HEK293 (cell line): Measurements from ENCODE around the gene HDDC3.

Experiments used
- CTCF ChIA-PET: fragments of 350-600 bp; formaldehyde crosslinking; extraction: SDS; loops from one replicate; lab custom pipeline; 2021; ENCODE audit warnings: antibody characterized with exemption; lab: Yijun Ruan, JAX
- POLR2A ChIA-PET: fragments of 300-600 bp; formaldehyde crosslinking; extraction: SDS; loops from one replicate; lab custom pipeline; 2020; ENCODE audit warnings: antibody characterized with exemption, inconsistent platforms; lab: Yijun Ruan, JAX
- H3K27ac ChIP-seq: fragments of 200-500 bp; sonication (Bioruptor generic); 2 replicates; pipeline ENCODE4 v1.5.1; 2014; ENCODE audit warnings: low read depth, low read length, control low read depth, inconsistent platforms; ENCODE audit errors: extremely low read depth
- H3K36me3 ChIP-seq, 2 experiments: fragments of 200-500 bp in 1 of 2; sonication (Bioruptor generic) in 1 of 2; 1 replicate in 1 of 2; 2 replicates in 1 of 2; pipeline ENCODE4 v1.5.1; 2014 to 2017; ENCODE audit warnings: inconsistent platforms in 2 of 2, low read length in 2 of 2; ENCODE audit not compliant: control insufficient read depth in 2 of 2, insufficient read depth in 1 of 2
- H3K4me1 ChIP-seq: fragments of 200-500 bp; sonication (Bioruptor generic); 2 replicates; pipeline ENCODE4 v1.5.1; 2014; ENCODE audit warnings: mild to moderate bottlenecking, low read length, inconsistent platforms; ENCODE audit not compliant: control insufficient read depth, insufficient read depth
- H3K4me3 ChIP-seq: 2 replicates; pipeline ENCODE4 v1.5.1; 2011; ENCODE audit warnings: low read depth, mild to moderate bottlenecking, control low read depth, low read length, moderate library complexity
- H3K9me3 ChIP-seq: fragments of 200-500 bp; sonication (Bioruptor generic); 2 replicates; pipeline ENCODE4 v1.5.1; 2014; ENCODE audit warnings: low read depth, low read length, inconsistent platforms; ENCODE audit not compliant: control insufficient read depth, insufficient read depth
- ATF2 ChIP-seq: fragments of 450-650 bp; formaldehyde crosslinking; IDR thresholded peaks from 2 replicates; pipeline ENCODE4 v1.5.1; 2016; ENCODE audit warnings: missing biosample characterization, missing genetic modification characterization, low read depth
- GLIS1 ChIP-seq: fragments of 450-650 bp; formaldehyde crosslinking; IDR thresholded peaks from 2 replicates; pipeline ENCODE4 v1.5.1; 2016; ENCODE audit warnings: missing biosample characterization, missing genetic modification characterization
- KLF8 ChIP-seq: fragments of 450-650 bp; formaldehyde crosslinking; IDR thresholded peaks from 2 replicates; pipeline ENCODE4 v1.5.1; 2016; ENCODE audit warnings: missing biosample characterization, missing genetic modification characterization
- KLF9 ChIP-seq: fragments of 450-650 bp; formaldehyde crosslinking; IDR thresholded peaks from 2 replicates; pipeline ENCODE4 v1.5.1; 2016; ENCODE audit warnings: missing biosample characterization, missing genetic modification characterization, low read depth
- SP2 ChIP-seq: fragments of 450-650 bp; formaldehyde crosslinking; IDR thresholded peaks from 2 replicates; pipeline ENCODE4 v1.5.1; 2016; ENCODE audit warnings: missing biosample characterization, missing genetic modification characterization
- ZBTB10 ChIP-seq: fragments of 450-650 bp; formaldehyde crosslinking; IDR thresholded peaks from 2 replicates; pipeline ENCODE4 v1.5.1; 2016; ENCODE audit warnings: missing biosample characterization, missing genetic modification characterization
- ZBTB20 ChIP-seq: fragments of 450-650 bp; formaldehyde crosslinking; IDR thresholded peaks from 2 replicates; pipeline ENCODE4 v1.5.1; 2016; ENCODE audit warnings: missing biosample characterization, missing genetic modification characterization
- ZBTB48 ChIP-seq: fragments of 450-650 bp; formaldehyde crosslinking; IDR thresholded peaks from 2 replicates; pipeline ENCODE4 v1.5.1; 2016; ENCODE audit warnings: missing biosample characterization, missing genetic modification characterization
- ZBTB6 ChIP-seq: fragments of 450-650 bp; formaldehyde crosslinking; IDR thresholded peaks from 2 replicates; pipeline ENCODE4 v1.5.1; 2017; ENCODE audit warnings: missing biosample characterization, missing genetic modification characterization
- ZNF10 ChIP-seq: fragments of 450-650 bp; formaldehyde crosslinking; IDR thresholded peaks from 2 replicates; pipeline ENCODE4 v1.5.1; 2017; ENCODE audit warnings: missing biosample characterization, missing genetic modification characterization
- ZNF140 ChIP-seq: fragments of 450-650 bp; formaldehyde crosslinking; IDR thresholded peaks from 2 replicates; pipeline ENCODE4 v1.5.1; 2016; ENCODE audit warnings: missing biosample characterization, missing genetic modification characterization
- ZNF211 ChIP-seq: fragments of 450-650 bp; formaldehyde crosslinking; IDR thresholded peaks from 2 replicates; pipeline ENCODE4 v1.5.1; 2016; ENCODE audit warnings: low read depth, missing biosample characterization, missing genetic modification characterization
- ZNF274 ChIP-seq, 2 experiments: fragments of 200-500 bp in 1 of 2; fragments of 450-650 bp in 1 of 2; sonication (Bioruptor generic) in 1 of 2; formaldehyde crosslinking in 1 of 2; IDR thresholded peaks; 2 replicates each; pipeline versions ENCODE4 v1.5.1 to v1.6.1; 2014 to 2016; ENCODE audit warnings: borderline replicate concordance in 1 of 2, inconsistent platforms in 1 of 2, low read length in 1 of 2, missing biosample characterization in 1 of 2, missing genetic modification characterization in 1 of 2
- ZNF280C ChIP-seq: fragments of 450-650 bp; formaldehyde crosslinking; IDR thresholded peaks from 2 replicates; pipeline ENCODE4 v1.5.1; 2016; ENCODE audit warnings: missing biosample characterization, missing genetic modification characterization
- ZNF280D ChIP-seq: fragments of 450-650 bp; formaldehyde crosslinking; IDR thresholded peaks from 2 replicates; pipeline ENCODE4 v1.5.1; 2016; ENCODE audit warnings: missing biosample characterization, missing genetic modification characterization
- ZNF292 ChIP-seq: fragments of 450-650 bp; formaldehyde crosslinking; IDR thresholded peaks from 2 replicates; pipeline ENCODE4 v1.5.1; 2016; ENCODE audit warnings: low read depth, missing biosample characterization, missing genetic modification characterization, borderline replicate concordance
- ZNF394 ChIP-seq: fragments of 450-650 bp; formaldehyde crosslinking; IDR thresholded peaks from 2 replicates; pipeline ENCODE4 v1.5.1; 2016; ENCODE audit warnings: missing biosample characterization, missing genetic modification characterization, mild to moderate bottlenecking, moderate library complexity, borderline replicate concordance
- ZNF426 ChIP-seq: fragments of 450-650 bp; formaldehyde crosslinking; IDR thresholded peaks from 2 replicates; pipeline ENCODE4 v1.5.1; 2017; ENCODE audit warnings: missing biosample characterization, missing genetic modification characterization, mild to moderate bottlenecking, inconsistent platforms, moderate library complexity
- ZNF521 ChIP-seq: fragments of 450-650 bp; formaldehyde crosslinking; IDR thresholded peaks from 2 replicates; pipeline ENCODE4 v1.5.1; 2017; ENCODE audit warnings: missing biosample characterization, mild to moderate bottlenecking, missing genetic modification characterization
- ZNF530 ChIP-seq: fragments of 450-650 bp; formaldehyde crosslinking; IDR thresholded peaks from 2 replicates; pipeline ENCODE4 v1.5.1; 2016; ENCODE audit warnings: low read depth, missing biosample characterization, missing genetic modification characterization
- ZNF561 ChIP-seq: fragments of 450-650 bp; IDR thresholded peaks from 2 replicates; pipeline ENCODE4 v1.5.1; 2018; ENCODE audit warnings: missing biosample characterization, missing genetic modification characterization, borderline replicate concordance
- ZNF571 ChIP-seq: fragments of 450-650 bp; formaldehyde crosslinking; IDR thresholded peaks from 2 replicates; pipeline ENCODE4 v1.5.0; 2017; ENCODE audit warnings: missing biosample characterization, missing genetic modification characterization
- ZNF776 ChIP-seq: fragments of 450-650 bp; formaldehyde crosslinking; IDR thresholded peaks from 2 replicates; pipeline ENCODE4 v1.5.0; 2017; ENCODE audit warnings: missing biosample characterization, missing genetic modification characterization, borderline replicate concordance
- ZNF777 ChIP-seq: fragments of 450-650 bp; formaldehyde crosslinking; IDR thresholded peaks from 2 replicates; pipeline ENCODE4 v1.5.1; 2017; ENCODE audit warnings: missing biosample characterization, missing genetic modification characterization, borderline replicate concordance
- ZSCAN23 ChIP-seq: fragments of 450-650 bp; formaldehyde crosslinking; IDR thresholded peaks from 2 replicates; pipeline ENCODE4 v1.5.1; 2016; ENCODE audit warnings: missing biosample characterization, missing genetic modification characterization

Gene HDDC3

GRCh38 chr15:90931828-90932659 is at the start of gene HDDC3:
HDDC3 (minus strand) TSS chr15:90932549; CDS start chr15:90932540, 9 bp downstream.
- ChIA-PET POLR2A (interaction anchor here (0.5 to 11.4 kb wide), 23 partner anchors 8 to 1901 kb away, joined by 3 to 179 read pairs (median 3); partner anchors contain the start of genes BLM, MAN2A2, PRC1 and RCCD1), CTCF (interaction anchor here (0.6 to 11.7 kb wide), 65 partner anchors 9 to 1889 kb away, joined by 3 to 163 read pairs (median 4); partner anchors contain the start of genes BLM, MAN2A2, RCCD1 and SEMA4B)
- H3K4me1 ChIP-seq, result 0 out of 2 replicates have a peak, but pooled peaks cover 2% of the 10 kb centered on the region
- H3K4me3 ChIP-seq, result peak within 1 kb of the TSS; percentile 87
- peaks cover 4 to 11% of the 10 kb centered on the region in 2 experiments; a peak in 2 of 3 replicates for H3K36me3 ChIP-seq
- H3K27ac ChIP-seq, result peak within 1 kb of the TSS; percentile 93
- H3K9me3 ChIP-seq, result no peaks in the 10 kb centered on the region
- TF ChIP-seq ZNF280C (tag by site-specific recombination), result no peak
- TF ChIP-seq ZNF776 (tag by site-specific recombination), result no peak
- peak; percentile 63 for TF ChIP-seq SP2
- TF ChIP-seq ZNF394 (tag by site-specific recombination), result peak; percentile 59; the same call in 1 of the 2 replicates
- no peak for TF ChIP-seq ZSCAN23
- no peak for TF ChIP-seq ZNF292 (tag by site-specific recombination)
- 0 out of 2 replicates have a peak, but pooled peaks have one; percentile 55 for TF ChIP-seq ZBTB6 (tag by site-specific recombination)
- TF ChIP-seq KLF9 (tag by site-specific recombination), result peak; percentile 80
- no peak for TF ChIP-seq ZNF211 (tag by site-specific recombination)
- no peak; the same call in 1 of the 2 replicates for TF ChIP-seq ZNF777 (tag by site-specific recombination)
- TF ChIP-seq ZNF10 (tag by site-specific recombination), result peak; percentile 76
- TF ChIP-seq ZNF140 (tag by site-specific recombination), result no peak
- TF ChIP-seq ZBTB10 (tag by site-specific recombination), result peak; percentile 74
- no peak for TF ChIP-seq ZNF280D (tag by site-specific recombination)
- no peak for TF ChIP-seq ZNF274 (IDR thresholded peaks at IDR 0.05; ENCODE audit: low read length)
- no peak for TF ChIP-seq ZNF274 (tag by site-specific recombination; IDR thresholded peaks at IDR 0.05; ENCODE audit: borderline replicate concordance)
- peak; percentile 94 for TF ChIP-seq ZNF561 (tag by site-specific recombination)
- no peak for TF ChIP-seq ZNF521 (tag by site-specific recombination)
- TF ChIP-seq GLIS1 (tag by site-specific recombination), result no peak; the same call in 1 of the 2 replicates
- no peak for TF ChIP-seq ZNF530 (tag by site-specific recombination)
- TF ChIP-seq KLF8 (tag by site-specific recombination), result peak; percentile 86
- TF ChIP-seq ZBTB20, result peak; percentile 89
- TF ChIP-seq ZBTB48 (tag by site-specific recombination), result peak; percentile 81
- TF ChIP-seq ZNF426 (tag by site-specific recombination), result no peak
- TF ChIP-seq ATF2 (tag by site-specific recombination), result no peak
- TF ChIP-seq ZNF571 (tag by site-specific recombination), result no peak
